ENCODE measurements around the gene ABLIM2. TPM values are rescaled to one million over a fixed set of nuclear protein-coding genes. Genes with fewer than 3 reads are reported as not detected.

Gene ABLIM2
- total RNA-seq, 1 donor from 2014 or later = 5.2 TPM

GRCh38 chr4:8159537-8160232 is 1.1 kb upstream of the ABLIM2 start:
- no peak for TF ChIP-seq CTCF (IDR thresholded peaks at IDR 0.05)
- peak overlapping the region; percentile 83 for H3K4me3 ChIP-seq
- DNase-seq = peak; percentile 24
- H3K4me1 ChIP-seq = peaks cover 20% of the 10 kb centered on the region
- H3K9me3 ChIP-seq = no peaks in the 10 kb centered on the region
- peak overlapping the region; percentile 76 for H3K27ac ChIP-seq
- H3K36me3 ChIP-seq = no peaks in the 10 kb centered on the region
- intact Hi-C loops (cut with DNase I) = no loop called here
- no peak for ATAC-seq
- peaks cover 12% of the 10 kb centered on the region for H3K27me3 ChIP-seq (ENCODE audit: low read depth)

GRCh38 chr4:8157944-8158709 is 486 bp downstream of the ABLIM2 start:
- H3K27me3 ChIP-seq (ENCODE audit: low read depth) = peaks cover 12% of the 10 kb centered on the region
- no peak for TF ChIP-seq CTCF (IDR thresholded peaks at IDR 0.05)
- peaks cover 20% of the 10 kb centered on the region for H3K4me1 ChIP-seq
- peak overlapping the region; percentile 83 for H3K4me3 ChIP-seq
- H3K27ac ChIP-seq = no peak overlapping the region
- H3K36me3 ChIP-seq = no peaks in the 10 kb centered on the region
- intact Hi-C loops (cut with DNase I) = no loop called here
- peak; percentile 1 to 5 for ATAC-seq
- no peaks in the 10 kb centered on the region for H3K9me3 ChIP-seq
- DNase-seq = no peak

DNA sequence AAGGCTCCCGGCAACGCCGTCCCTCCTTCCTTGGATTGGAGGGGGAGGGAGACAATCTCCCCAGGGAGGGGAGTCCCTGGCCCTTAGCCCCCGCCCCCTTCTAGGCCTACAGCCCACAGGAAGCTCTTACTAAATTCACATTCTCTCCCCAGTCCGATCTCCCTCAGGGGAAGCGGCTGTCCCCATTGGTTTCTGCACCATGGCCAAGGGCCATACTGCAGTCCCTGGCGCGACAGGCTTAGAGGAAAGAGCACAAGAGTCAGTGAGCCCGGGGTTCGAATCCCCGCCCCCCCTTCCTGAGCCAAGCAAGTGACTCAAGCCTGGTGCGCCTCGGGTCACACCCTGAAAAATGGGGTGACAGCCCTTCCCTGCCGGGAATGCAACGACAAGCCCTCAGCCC is 1.1 kb downstream of the ABLIM2 start:
- Histone ChIP-seq H3K36me3 (no peaks in the 10 kb centered on the region), H3K9me3 (no peaks in the 10 kb centered on the region), H3K27me3 (ENCODE audit: low read depth) (peaks cover 12% of the 10 kb centered on the region), H3K4me1 (peaks cover 20% of the 10 kb centered on the region), H3K4me3 (peak overlapping the region; percentile 83), H3K27ac (no peak overlapping the region)
- no peak for DNase-seq
- TF ChIP-seq CTCF (IDR thresholded peaks at IDR 0.05) = no peak
- intact Hi-C loops (cut with DNase I) = no loop called here
- no peak for ATAC-seq

- Histone ChIP-seq H3K4me3 (no peak overlapping the region), H3K36me3 (no peaks in the 10 kb centered on the region), H3K27ac (no peak overlapping the region), H3K9me3 (no peaks in the 10 kb centered on the region), H3K4me1 (peaks cover 20% of the 10 kb centered on the region), H3K27me3 (ENCODE audit: low read depth) (peaks cover 12% of the 10 kb centered on the region)
- ATAC-seq = no peak
- TF ChIP-seq CTCF (IDR thresholded peaks at IDR 0.05) = no peak
- intact Hi-C loops (cut with DNase I) = no loop called here
- no peak for DNase-seq
Observed at GRCh38 chr4:8156617-8157016, 2.0 kb downstream of the ABLIM2 start.

- no peak for TF ChIP-seq CTCF (IDR thresholded peaks at IDR 0.05)
- peaks cover 20% of the 10 kb centered on the region for H3K4me1 ChIP-seq
- H3K27ac ChIP-seq = no peak overlapping the region
- no peak for DNase-seq
- no peak for ATAC-seq
- no peaks in the 10 kb centered on the region for H3K9me3 ChIP-seq
- H3K36me3 ChIP-seq = no peaks in the 10 kb centered on the region
- peaks cover 12% of the 10 kb centered on the region for H3K27me3 ChIP-seq (ENCODE audit: low read depth)
- no peak overlapping the region for H3K4me3 ChIP-seq
- intact Hi-C loops (cut with DNase I) = no loop called here
Observed at GRCh38 chr4:8155660-8156421, 2.8 kb downstream of the ABLIM2 start.

Data from lower lobe of right lung (tissue), 2 donors.